SH-SY5Y (cell line): ENCODE measurements around the gene SLC52A3.

Source experiments
- GATA2 ChIP-seq: IDR thresholded peaks from 2 replicates; pipeline ENCODE4 v1.6.1; 2011; ENCODE audit warnings: mild to moderate bottlenecking, low read depth, low read length
- GATA3 ChIP-seq: IDR thresholded peaks from 2 replicates; pipeline ENCODE4 v1.6.1; 2011; ENCODE audit warnings: low read depth, mild to moderate bottlenecking, low read length, moderate library complexity

Gene SLC52A3

GRCh38 chr20:721876-722275 is 46.4 kb downstream of the SLC52A3 start:
- TF ChIP-seq GATA2 (no peak), GATA3 (no peak)

- TF ChIP-seq GATA2 (no peak), GATA3 (no peak)
Observed at GRCh38 chr20:719816-720215, 48.5 kb downstream of the SLC52A3 start.

- TF ChIP-seq GATA2 (no peak), GATA3 (no peak)
Observed at GRCh38 chr20:719068-719467, 49.2 kb downstream of the SLC52A3 start.

- no peak for TF ChIP-seq GATA2
- TF ChIP-seq GATA3 = no peak
Observed at GRCh38 chr20:717832-718231, 50.5 kb downstream of the SLC52A3 start.

GRCh38 chr20:717271-717670 is 51.0 kb downstream of the SLC52A3 start:
- no peak for TF ChIP-seq GATA3
- TF ChIP-seq GATA2 = no peak

GRCh38 chr20:714453-714852 is 53.8 kb downstream of the SLC52A3 start:
- TF ChIP-seq GATA3 = no peak
- TF ChIP-seq GATA2 = no peak

- no peak for TF ChIP-seq GATA3
- TF ChIP-seq GATA2 = no peak
Observed at GRCh38 chr20:711576-711975, 56.7 kb downstream of the SLC52A3 start.

- TF ChIP-seq GATA2 (no peak), GATA3 (no peak)
Observed at GRCh38 chr20:710780-711450, 57.4 kb downstream of the SLC52A3 start.
